Neural crest cell (in vitro differentiated cells): Measurements from ENCODE around the gene SLC19A1. TPM values are rescaled to one million over a fixed set of nuclear protein-coding genes. Genes with fewer than 3 reads are reported as not detected.

ENCODE experiments used
- DNase-seq: peaks from one replicate; pipeline ENCODE4 v3.0.0; 2021; ENCODE audit warnings: low read depth, mixed read lengths, low spot score
- H3K27ac Mint-ChIP-seq: one replicate; pipeline ENCODE4 v1.8.0; 2021; ENCODE audit warnings: mild to moderate bottlenecking, mixed read lengths; ENCODE audit not compliant: unreplicated experiment
- H3K27me3 Mint-ChIP-seq: 2 replicates; pipeline ENCODE4 v1.8.0; 2021; ENCODE audit warnings: low read depth, mild to moderate bottlenecking, mixed read lengths
- H3K36me3 Mint-ChIP-seq: 2 replicates; pipeline ENCODE4 v1.8.0; 2021; ENCODE audit warnings: low read depth, mild to moderate bottlenecking, mixed read lengths
- H3K4me1 Mint-ChIP-seq: 2 replicates; pipeline ENCODE4 v1.8.0; 2021; ENCODE audit warnings: mixed read lengths
- H3K4me3 Mint-ChIP-seq: one replicate; pipeline ENCODE4 v1.8.0; 2021; ENCODE audit warnings: mild to moderate bottlenecking, mixed read lengths
- H3K9me3 Mint-ChIP-seq: 2 replicates; pipeline ENCODE4 v1.8.0; 2021; ENCODE audit warnings: mixed read lengths
- total RNA-seq: library from RNA; stranded (reverse); gene quantifications from 2 replicates; pipeline ENCODE4 v1.2.1, GENCODE V29; 2021
- TF ChIP-seq, protein P1 (sequence below): fragments of 200-600 bp; sonication (generic); conservative IDR thresholded peaks from 2 replicates; pipeline ENCODE4 v1.5.0; 2021; ENCODE audit warnings: antibody characterized with exemption, mild to moderate bottlenecking

SLC19A1 gene
- total RNA-seq, 1 donor from 2014 or later: 35.1 TPM

DNA sequence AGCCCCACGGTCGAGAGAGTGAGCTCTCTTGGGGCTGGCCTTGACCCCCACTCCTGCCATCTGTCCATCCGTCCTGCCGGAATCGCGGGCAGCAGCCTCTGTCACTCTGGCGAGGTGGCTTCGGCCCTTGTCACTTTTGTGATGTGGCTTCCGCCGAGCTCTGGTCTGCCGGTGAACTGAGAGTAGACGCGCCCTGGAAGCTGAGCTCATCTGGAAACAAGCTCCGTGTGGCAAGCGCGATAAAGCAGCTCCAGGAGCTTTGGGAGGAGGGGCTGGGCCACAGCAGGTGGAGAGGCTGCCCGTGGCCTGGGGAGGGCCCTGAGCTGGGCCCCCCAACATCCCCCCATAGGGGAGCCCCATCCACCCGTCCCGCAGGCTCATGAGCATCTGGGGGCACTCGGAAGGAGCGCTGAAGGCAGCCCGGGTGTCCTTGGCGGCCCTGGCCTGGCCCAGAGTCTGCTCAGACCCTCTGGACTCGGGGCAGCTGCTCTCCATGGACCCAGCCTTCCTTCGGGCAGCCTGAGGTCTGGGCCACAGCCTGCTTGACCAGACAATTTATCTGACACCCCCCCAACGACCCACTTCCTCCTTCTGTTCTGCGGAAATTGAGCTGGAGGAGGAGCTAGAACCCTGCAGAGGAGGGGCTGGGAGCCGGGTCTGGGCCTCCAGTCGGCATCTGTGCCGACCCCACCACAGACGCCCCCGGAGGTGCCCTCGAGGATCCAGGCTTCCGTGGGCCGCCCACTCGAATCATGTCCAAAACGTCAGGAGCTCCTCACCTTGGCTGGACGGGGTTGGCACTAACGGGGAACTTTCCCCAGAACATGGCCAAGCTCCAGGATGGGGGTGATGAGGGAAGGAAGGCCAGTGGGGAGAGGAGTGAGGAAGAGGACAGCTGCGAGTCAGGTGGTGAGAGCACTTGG, 59.1 kb downstream of the SLC19A1 start:
- H3K27me3 Mint-ChIP-seq: peaks cover 2% of the 10 kb centered on the region
- TF ChIP-seq, protein P1, sequence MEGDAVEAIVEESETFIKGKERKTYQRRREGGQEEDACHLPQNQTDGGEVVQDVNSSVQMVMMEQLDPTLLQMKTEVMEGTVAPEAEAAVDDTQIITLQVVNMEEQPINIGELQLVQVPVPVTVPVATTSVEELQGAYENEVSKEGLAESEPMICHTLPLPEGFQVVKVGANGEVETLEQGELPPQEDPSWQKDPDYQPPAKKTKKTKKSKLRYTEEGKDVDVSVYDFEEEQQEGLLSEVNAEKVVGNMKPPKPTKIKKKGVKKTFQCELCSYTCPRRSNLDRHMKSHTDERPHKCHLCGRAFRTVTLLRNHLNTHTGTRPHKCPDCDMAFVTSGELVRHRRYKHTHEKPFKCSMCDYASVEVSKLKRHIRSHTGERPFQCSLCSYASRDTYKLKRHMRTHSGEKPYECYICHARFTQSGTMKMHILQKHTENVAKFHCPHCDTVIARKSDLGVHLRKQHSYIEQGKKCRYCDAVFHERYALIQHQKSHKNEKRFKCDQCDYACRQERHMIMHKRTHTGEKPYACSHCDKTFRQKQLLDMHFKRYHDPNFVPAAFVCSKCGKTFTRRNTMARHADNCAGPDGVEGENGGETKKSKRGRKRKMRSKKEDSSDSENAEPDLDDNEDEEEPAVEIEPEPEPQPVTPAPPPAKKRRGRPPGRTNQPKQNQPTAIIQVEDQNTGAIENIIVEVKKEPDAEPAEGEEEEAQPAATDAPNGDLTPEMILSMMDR: no peak
- no peaks in the 10 kb centered on the region for H3K9me3 Mint-ChIP-seq
- H3K36me3 Mint-ChIP-seq: no peaks in the 10 kb centered on the region
- no peak for DNase-seq
- peaks cover 10% of the 10 kb centered on the region for H3K4me1 Mint-ChIP-seq
- no peak overlapping the region for H3K27ac Mint-ChIP-seq
- no peak overlapping the region for H3K4me3 Mint-ChIP-seq

DNA sequence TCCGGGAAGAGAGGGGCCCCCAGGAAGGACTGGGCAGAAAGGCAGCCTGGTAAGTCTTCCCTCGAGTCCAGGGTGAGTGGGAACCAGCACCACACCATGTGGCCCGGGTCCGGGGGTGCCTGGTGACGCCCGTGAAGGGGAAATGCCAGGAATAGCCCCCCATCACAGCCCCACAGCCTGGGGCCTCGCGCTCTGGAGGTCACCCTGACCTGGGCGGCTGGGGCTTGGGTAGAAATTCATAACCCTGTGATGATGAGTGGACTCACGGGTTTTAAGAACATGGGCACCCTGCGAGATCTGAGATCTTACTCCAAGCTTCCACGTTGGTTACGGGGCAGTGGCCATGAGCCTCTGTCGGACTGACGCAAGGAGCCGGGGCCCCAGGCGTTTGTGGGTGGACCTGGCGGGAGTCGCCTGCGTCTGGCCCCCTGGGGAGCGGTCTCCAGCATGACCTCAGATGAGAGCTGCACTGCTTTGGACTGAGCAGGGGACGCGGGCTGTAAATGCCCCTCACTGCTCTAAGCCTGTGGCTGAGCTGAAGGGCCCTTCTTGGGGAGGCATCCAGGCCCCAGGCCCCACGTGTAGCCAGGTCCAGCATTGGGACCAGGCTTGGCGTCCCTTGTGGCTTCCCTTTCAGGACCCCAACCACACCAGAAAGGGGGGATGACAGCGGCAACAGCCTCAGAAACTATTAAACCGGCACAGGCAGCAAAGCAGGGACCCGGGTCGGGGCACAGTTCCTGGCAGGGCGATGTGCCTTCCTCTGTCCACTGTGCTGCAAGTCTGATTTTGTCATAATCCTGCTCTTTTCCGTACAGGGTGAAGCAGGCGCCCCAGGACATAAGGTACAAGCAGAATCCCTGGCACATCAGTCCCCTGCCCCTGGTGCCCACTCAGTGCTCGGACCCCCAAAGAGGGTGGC, 60.0 kb downstream of the SLC19A1 start:
- TF ChIP-seq, protein P1: no peak
- Mint-ChIP-seq H3K36me3 (no peaks in the 10 kb centered on the region), H3K27ac (no peak overlapping the region)

DNA sequence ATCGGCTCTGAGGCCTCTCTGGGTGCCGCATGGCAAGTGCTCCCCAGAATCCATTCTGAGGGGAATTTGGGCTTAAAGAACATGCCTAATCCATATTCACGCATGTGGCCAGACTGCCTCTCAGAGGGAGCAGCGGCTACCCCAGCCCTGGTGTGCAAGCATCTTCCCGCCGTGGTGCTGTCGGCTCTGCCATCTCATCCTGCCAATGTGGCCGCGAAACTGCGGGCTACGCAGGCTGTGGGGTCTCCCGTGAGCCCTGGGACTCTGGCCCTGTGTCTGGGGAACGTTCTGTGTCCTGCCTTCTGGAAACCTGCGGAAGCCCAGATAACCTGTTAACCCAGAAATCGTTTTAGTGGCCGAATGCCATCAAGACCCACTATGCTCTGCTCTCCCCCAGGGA, 60.7 kb downstream of the SLC19A1 start:
- no peak overlapping the region for H3K4me3 Mint-ChIP-seq
- H3K27ac Mint-ChIP-seq: no peak overlapping the region
- H3K9me3 Mint-ChIP-seq: no peaks in the 10 kb centered on the region
- TF ChIP-seq, protein P1: no peak
- H3K36me3 Mint-ChIP-seq: no peaks in the 10 kb centered on the region
- peaks cover 1% of the 10 kb centered on the region for H3K27me3 Mint-ChIP-seq
- no peak for DNase-seq
- H3K4me1 Mint-ChIP-seq: peaks cover 13% of the 10 kb centered on the region

More for the DNA sequence above, 60.0 kb downstream of the SLC19A1 start:
- H3K4me3 Mint-ChIP-seq: no peak overlapping the region
- no peak for DNase-seq
- peaks cover 10% of the 10 kb centered on the region for H3K4me1 Mint-ChIP-seq
- no peaks in the 10 kb centered on the region for H3K27me3 Mint-ChIP-seq
- no peaks in the 10 kb centered on the region for H3K9me3 Mint-ChIP-seq

DNA sequence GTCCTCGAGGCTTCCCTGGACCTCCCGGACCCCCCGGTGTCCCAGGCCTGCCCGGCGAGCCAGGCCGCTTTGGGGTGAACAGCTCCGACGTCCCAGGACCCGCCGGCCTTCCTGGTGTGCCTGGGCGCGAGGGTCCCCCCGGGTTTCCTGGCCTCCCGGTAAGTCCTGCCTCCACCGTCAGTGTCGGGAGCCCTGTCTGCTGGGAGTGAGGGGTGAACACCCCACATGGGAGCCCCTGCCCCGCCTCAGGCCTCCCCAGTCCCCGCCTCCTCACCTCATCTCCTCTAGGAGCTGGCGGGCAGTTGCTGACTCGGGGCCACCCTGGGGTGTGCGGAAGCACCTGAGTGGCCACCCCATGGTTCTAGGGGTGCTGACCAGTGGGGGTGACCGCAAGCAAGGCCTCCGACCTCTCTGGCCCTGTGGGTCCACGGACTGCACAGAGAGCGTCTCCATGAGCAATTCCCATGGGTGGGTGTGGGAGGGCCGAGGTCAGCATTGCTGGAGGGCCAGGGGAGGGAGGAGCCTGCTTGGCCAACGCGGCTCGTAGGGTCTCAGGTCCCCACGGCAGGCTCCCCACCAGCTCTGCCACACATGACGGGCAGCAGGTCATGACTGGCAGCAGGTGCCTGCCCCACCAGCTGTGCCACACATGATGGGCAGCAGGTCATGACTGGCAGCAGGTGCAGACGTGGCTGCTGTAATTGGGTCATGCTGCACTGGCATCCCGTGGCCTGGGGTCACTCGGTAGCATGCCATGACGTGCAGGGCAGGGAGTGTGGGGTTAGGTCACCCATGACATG, 61.3 kb downstream of the SLC19A1 start:
- no peak for DNase-seq
- Mint-ChIP-seq H3K4me1 (peaks cover 16% of the 10 kb centered on the region), H3K36me3 (no peaks in the 10 kb centered on the region), H3K27me3 (peaks cover 5% of the 10 kb centered on the region), H3K9me3 (no peaks in the 10 kb centered on the region), H3K4me3 (no peak overlapping the region), H3K27ac (no peak overlapping the region)
- TF ChIP-seq, protein P1: no peak
